ENCODE results near the gene TNFAIP8L3. TPM values are rescaled to one million over a fixed set of nuclear protein-coding genes. Genes with fewer than 3 reads are reported as not detected.
"Not testable (repeated sequence)": the region's sequence is repeated elsewhere in the genome, so short reads cannot be mapped to it uniquely, and the experiment has no call there.

TNFAIP8L3 gene
- total RNA-seq, 4 donors from 2014 or later: 3.7 to 12.5 (median 10.0) TPM

DNA sequence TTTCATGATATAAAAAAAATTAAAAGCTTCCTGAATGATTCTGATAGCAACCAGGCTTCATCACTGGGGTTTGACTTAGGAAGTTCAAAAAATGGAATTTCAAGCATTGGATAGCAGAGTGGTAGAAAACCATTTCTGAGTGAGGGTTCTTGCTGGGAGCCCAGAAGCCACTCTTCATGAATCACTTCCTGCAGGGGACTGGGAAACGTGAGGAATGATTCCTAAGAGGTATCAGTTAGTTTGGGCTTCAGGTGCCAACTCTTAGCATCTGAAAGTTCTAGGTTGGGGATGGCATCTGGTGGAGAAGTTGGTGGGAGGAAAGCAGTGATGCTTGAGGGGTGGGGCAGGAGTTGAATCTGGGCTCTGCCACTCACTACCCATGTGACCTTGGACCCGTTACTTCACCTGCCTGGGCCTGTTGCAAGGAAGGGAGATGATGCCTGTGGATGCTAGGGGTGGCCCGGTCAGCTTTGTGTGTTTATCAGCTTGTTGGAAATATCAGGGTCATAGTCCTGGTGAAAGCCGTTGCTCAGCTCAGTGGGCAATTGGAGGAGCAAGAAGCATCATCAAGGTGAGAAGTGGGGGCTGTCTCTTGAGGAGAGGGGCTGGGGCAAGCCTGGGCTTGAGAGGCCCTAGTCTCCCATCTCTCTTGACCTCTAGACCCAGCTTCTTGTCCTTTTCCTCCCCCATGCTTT, 37.0 kb upstream of the TNFAIP8L3 start:
- TF ChIP-seq, protein P1, sequence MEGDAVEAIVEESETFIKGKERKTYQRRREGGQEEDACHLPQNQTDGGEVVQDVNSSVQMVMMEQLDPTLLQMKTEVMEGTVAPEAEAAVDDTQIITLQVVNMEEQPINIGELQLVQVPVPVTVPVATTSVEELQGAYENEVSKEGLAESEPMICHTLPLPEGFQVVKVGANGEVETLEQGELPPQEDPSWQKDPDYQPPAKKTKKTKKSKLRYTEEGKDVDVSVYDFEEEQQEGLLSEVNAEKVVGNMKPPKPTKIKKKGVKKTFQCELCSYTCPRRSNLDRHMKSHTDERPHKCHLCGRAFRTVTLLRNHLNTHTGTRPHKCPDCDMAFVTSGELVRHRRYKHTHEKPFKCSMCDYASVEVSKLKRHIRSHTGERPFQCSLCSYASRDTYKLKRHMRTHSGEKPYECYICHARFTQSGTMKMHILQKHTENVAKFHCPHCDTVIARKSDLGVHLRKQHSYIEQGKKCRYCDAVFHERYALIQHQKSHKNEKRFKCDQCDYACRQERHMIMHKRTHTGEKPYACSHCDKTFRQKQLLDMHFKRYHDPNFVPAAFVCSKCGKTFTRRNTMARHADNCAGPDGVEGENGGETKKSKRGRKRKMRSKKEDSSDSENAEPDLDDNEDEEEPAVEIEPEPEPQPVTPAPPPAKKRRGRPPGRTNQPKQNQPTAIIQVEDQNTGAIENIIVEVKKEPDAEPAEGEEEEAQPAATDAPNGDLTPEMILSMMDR (IDR thresholded peaks at IDR 0.05): no peak
- no peak for TF ChIP-seq POLR2A (IDR thresholded peaks at IDR 0.05)
- no peaks in the 10 kb centered on the region for H3K9me3 ChIP-seq
- H3K4me3 ChIP-seq: no peak overlapping the region
- H3K4me1 ChIP-seq: peaks cover 0 to 22% (median 7%) of the 10 kb centered on the region in 4 donors
- 71 to 91% methylated on average over 4 of the region's 4 CpGs for WGBS, 2 donors
- no peak for DNase-seq (ENCODE audit: low spot score in 2 of 2)
- H3K27me3 ChIP-seq: no peaks in the 10 kb centered on the region
- no peaks in the 10 kb centered on the region for H3K36me3 ChIP-seq
- peak overlapping the region in 2 of 4 donors; percentile 76 for H3K27ac ChIP-seq

DNA sequence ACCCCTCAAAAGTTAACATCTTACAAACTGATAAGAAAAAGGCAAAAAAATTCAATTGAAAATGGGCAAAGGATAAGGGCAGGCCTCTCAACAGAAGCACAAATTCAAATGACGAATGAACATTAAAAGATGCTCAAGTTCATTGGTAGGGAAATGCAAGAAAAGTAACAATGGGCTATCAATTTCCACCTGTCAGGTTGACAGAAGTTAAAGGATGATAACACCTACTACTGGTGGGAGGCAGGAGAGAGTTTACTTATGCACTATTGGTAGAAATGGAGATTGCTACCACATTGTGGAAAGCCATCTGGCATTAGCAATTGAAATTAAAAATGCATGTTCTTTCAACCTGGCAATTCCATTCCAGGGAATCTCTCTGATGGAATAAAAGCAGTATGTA, 35.6 kb upstream of the TNFAIP8L3 start:
- Histone ChIP-seq H3K4me1 (peaks cover 0 to 22% (median 7%) of the 10 kb centered on the region in 4 donors), H3K27ac (no peak overlapping the region), H3K9me3 (no peaks in the 10 kb centered on the region), H3K27me3 (no peaks in the 10 kb centered on the region), H3K36me3 (no peaks in the 10 kb centered on the region), H3K4me3 (no peak overlapping the region)
- no peak for DNase-seq (ENCODE audit: low spot score in 2 of 2)
- TF ChIP-seq, protein P1 (IDR thresholded peaks at IDR 0.05): no peak
- TF ChIP-seq EP300 (IDR thresholded peaks at IDR 0.05): no peak
- TF ChIP-seq POLR2A (IDR thresholded peaks at IDR 0.05): no peak
- WGBS, 2 donors: 97 to 100% methylated on average over 1 of the region's 1 CpG

DNA sequence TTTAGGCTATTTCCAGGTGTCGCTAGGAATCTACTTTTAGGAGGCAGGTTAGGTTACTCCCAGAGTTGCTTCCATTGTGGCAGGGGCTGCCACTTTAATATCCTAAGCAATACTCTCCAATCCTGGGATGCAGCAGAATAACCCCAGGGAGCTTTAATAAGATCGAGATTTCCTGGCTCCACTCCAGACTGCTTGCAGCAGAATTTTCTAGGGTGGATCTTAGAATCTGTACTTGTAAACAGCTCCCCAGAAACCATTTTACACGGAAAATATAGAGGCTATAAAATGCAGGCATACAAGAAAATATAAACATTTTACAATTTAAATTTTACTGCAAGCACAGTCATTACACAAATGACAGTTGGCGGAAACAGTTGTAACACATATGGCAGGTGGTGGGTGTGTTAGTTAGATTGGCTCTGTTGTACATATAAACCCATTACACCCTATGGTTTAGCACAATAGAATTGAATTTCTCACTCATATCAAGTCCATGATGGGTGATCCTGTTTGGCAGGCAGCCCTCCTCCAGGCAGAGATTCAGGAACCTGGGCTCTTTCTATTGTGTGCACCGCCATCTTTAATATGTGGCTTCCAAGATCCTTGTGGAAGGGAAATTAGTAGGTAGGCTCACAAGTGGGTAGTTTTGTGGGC, 35.0 kb upstream of the TNFAIP8L3 start:
- Histone ChIP-seq H3K9me3 (no peaks in the 10 kb centered on the region), H3K4me3 (no peak overlapping the region), H3K4me1 (peaks cover 0 to 22% (median 7%) of the 10 kb centered on the region in 4 donors), H3K36me3 (no peaks in the 10 kb centered on the region), H3K27ac (no peak overlapping the region), H3K27me3 (no peaks in the 10 kb centered on the region)
- 70 to 77% methylated on average over 5 of the region's 5 CpGs for WGBS, 2 donors
- TF ChIP-seq EP300 (IDR thresholded peaks at IDR 0.05) (no peak), POLR2A (IDR thresholded peaks at IDR 0.05) (no peak)
- TF ChIP-seq, protein P1 (IDR thresholded peaks at IDR 0.05): no peak
- no peak for DNase-seq (ENCODE audit: low spot score in 2 of 2)

GRCh38 chr15:51128701-51129100, 34.0 kb upstream of the TNFAIP8L3 start:
- H3K36me3 ChIP-seq: no peaks in the 10 kb centered on the region
- H3K27ac ChIP-seq: no peak overlapping the region
- peaks cover 0 to under 1% (median 0%) of the 10 kb centered on the region in 4 donors for H3K9me3 ChIP-seq
- H3K4me3 ChIP-seq: no peak overlapping the region
- no peak for DNase-seq (ENCODE audit: low spot score in 2 of 2)
- H3K4me1 ChIP-seq: peaks cover 0 to 21% (median 7%) of the 10 kb centered on the region in 4 donors
- WGBS, 2 donors: 89 to 94% methylated on average over 2 of the region's 2 CpGs
- no peak for TF ChIP-seq EP300 (IDR thresholded peaks at IDR 0.05)
- TF ChIP-seq, protein P1 (IDR thresholded peaks at IDR 0.05): no peak
- TF ChIP-seq POLR2A (IDR thresholded peaks at IDR 0.05): no peak
- no peaks in the 10 kb centered on the region for H3K27me3 ChIP-seq

GRCh38 chr15:51126842-51127241, 32.1 kb upstream of the TNFAIP8L3 start:
- TF ChIP-seq, protein P1 (IDR thresholded peaks at IDR 0.05): no peak
- TF ChIP-seq EP300 (IDR thresholded peaks at IDR 0.05) (no peak), POLR2A (IDR thresholded peaks at IDR 0.05) (no peak)
- no peak overlapping the region for H3K4me3 ChIP-seq
- WGBS, 2 donors: 77 to 82% methylated on average over 3 of the region's 3 CpGs

DNA sequence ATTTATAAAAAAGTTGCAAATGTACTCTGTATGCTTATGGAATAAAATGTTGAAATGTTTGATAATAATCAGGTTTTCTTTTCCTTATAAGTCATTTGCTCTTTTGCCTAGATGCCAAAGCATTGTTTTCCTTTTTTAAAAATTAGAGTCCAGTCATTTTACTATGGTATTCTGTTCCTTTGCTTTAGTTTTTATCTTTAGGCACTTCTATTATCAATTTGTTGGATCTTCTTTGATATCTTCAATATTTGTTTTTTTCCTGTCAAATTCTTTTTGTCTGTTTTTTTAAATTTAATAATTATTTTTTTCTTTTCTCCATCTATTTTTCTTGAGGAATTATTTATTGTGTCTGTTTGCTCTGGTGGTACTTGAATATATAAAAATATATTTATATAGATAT, 28.3 kb upstream of the TNFAIP8L3 start:
- not testable (repeated sequence) for DNase-seq (ENCODE audit: low spot score in 2 of 2); H3K36me3 ChIP-seq; H3K27ac ChIP-seq; H3K27me3 ChIP-seq; H3K4me3 ChIP-seq; H3K4me1 ChIP-seq
- H3K9me3 ChIP-seq: peaks cover 0 to 13% (median 0%) of the 10 kb centered on the region in 4 donors

More at GRCh38 chr15:51126842-51127241, 32.1 kb upstream of the TNFAIP8L3 start:
- no peak for DNase-seq (ENCODE audit: low spot score in 2 of 2)
- no peak overlapping the region for H3K27ac ChIP-seq
- no peaks in the 10 kb centered on the region for H3K36me3 ChIP-seq
- H3K9me3 ChIP-seq: peaks cover 0 to 13% (median 0%) of the 10 kb centered on the region in 4 donors
- H3K4me1 ChIP-seq: peaks cover 0 to 3% (median under 1%) of the 10 kb centered on the region in 4 donors
- no peaks in the 10 kb centered on the region for H3K27me3 ChIP-seq

Measured in tibial nerve (tissue), 4 donors.